Renal pelvis (tissue), 12 donors: ENCODE measurements around the gene LNP1. TPM values are rescaled to one million over a fixed set of nuclear protein-coding genes. Genes with fewer than 3 reads are reported as not detected.
A peak's percentile ranks its signal among the peaks of the same experiment; 100 is the strongest.
"Not testable (repeated sequence)": the region's sequence is repeated elsewhere in the genome, so short reads cannot be mapped to it uniquely, and the experiment has no call there.

Experiments
- DNase-seq: peaks from one replicate; pipeline ENCODE4 v3.0.0-alpha.2; 2013
- long read RNA-seq, 16 experiments: transcript quantifications; one replicate each; lab custom pipeline, GENCODE V29; 2026
- polyA plus RNA-seq, 3 donors: library from polyadenylated mRNA; unstranded; fragments of 120-200 nt; gene quantifications; one replicate each; pipeline ENCODE4 v1.2.1, GENCODE V29; 2013; ENCODE audit not compliant: insufficient read length in 3 of 3

LNP1 gene
- 1 to 10 TPM; 4.6 to 7.4 (median 6.7) TPM for polyA plus RNA-seq
- long read RNA-seq, donor 1, transcript LNP1-201 (4 exons, 2,210 nt): major isoform, 9 of 9 reads
- long read RNA-seq, donor 1, partial matches to known transcripts: 0 of 9 reads
- long read RNA-seq, donor 1, other reads (novel, unspliced or antisense): 0 of 9 reads
- long read RNA-seq, donor 2, partial matches to known transcripts: 0 of 2 reads
- long read RNA-seq, donor 2, other reads (novel, unspliced or antisense): 0 of 2 reads
- long read RNA-seq, donor 3, partial matches to known transcripts: 0 of 1 reads
- long read RNA-seq, donor 3, other reads (novel, unspliced or antisense): 0 of 1 reads
- long read RNA-seq, donor 4, partial matches to known transcripts: 0 of 1 reads
- long read RNA-seq, donor 4, other reads (novel, unspliced or antisense): 0 of 1 reads
- long read RNA-seq, donor 5, partial matches to known transcripts: 0 of 3 reads
- long read RNA-seq, donor 5, other reads (novel, unspliced or antisense): 0 of 3 reads
- long read RNA-seq, donor 6, partial matches to known transcripts: 0 of 2 reads
- long read RNA-seq, donor 6, other reads (novel, unspliced or antisense): 0 of 2 reads
- long read RNA-seq, donor 7, partial matches to known transcripts: 0 of 1 reads
- long read RNA-seq, donor 7, other reads (novel, unspliced or antisense): 0 of 1 reads
- long read RNA-seq, donor 8, partial matches to known transcripts: 0 of 2 reads
- long read RNA-seq, donor 8, other reads (novel, unspliced or antisense): 0 of 2 reads
- long read RNA-seq, donor 9, partial matches to known transcripts: 0 of 3 reads
- long read RNA-seq, donor 9, other reads (novel, unspliced or antisense): 0 of 3 reads
- long read RNA-seq, donor 10, partial matches to known transcripts: 0 of 2 reads
- long read RNA-seq, donor 10, other reads (novel, unspliced or antisense): 0 of 2 reads
- long read RNA-seq, donor 11, partial matches to known transcripts: 0 of 1 reads
- long read RNA-seq, donor 11, other reads (novel, unspliced or antisense): 0 of 1 reads
- long read RNA-seq, donor 12, partial matches to known transcripts: 0 of 2 reads
- long read RNA-seq, donor 12, other reads (novel, unspliced or antisense): 0 of 2 reads
- long read RNA-seq, donor 13, partial matches to known transcripts: 0 of 1 reads
- long read RNA-seq, donor 13, other reads (novel, unspliced or antisense): 0 of 1 reads
- long read RNA-seq, donor 14: 0 reads
- long read RNA-seq, donor 15, partial matches to known transcripts: 0 of 1 reads
- long read RNA-seq, donor 15, other reads (novel, unspliced or antisense): 0 of 1 reads
- long read RNA-seq, donor 16, partial matches to known transcripts: 0 of 4 reads
- long read RNA-seq, donor 16, other reads (novel, unspliced or antisense): 0 of 4 reads

GRCh38 chr3:100400780-100401673, at the start of gene LNP1, which contains the start of gene TOMM70:
TSS of gene LNP1 (plus strand) at chr3:100401539. CDS start at chr3:100429730, 28,191 bp downstream.
TSS of gene TOMM70 (minus strand) at chr3:100401089. CDS start at chr3:100400949, 140 bp downstream.
- peak; percentile 97 for DNase-seq

DNA sequence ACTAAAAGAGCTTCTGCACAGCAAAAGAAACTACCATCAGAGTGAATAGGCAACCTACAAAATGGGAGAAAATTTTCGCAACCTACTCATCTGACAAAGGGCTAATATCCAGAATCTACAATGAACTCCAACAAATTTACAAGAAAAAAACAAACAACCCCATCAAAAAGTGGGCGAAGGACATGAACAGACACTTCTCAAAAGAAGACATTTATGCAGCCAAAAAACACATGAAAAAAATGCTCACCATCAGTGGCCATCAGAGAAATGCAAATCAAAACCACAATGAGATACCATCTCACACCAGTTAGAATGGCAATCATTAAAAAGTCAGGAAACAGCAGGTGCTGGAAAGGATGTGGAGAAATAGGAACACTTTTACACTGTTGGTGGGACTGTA, 49.6 kb upstream of the LNP1 start:
- not testable (repeated sequence) for DNase-seq

GRCh38 chr3:100352296-100353231, 48.8 kb upstream of the LNP1 start:
- no peak for DNase-seq

- DNase-seq: no peak
Measured at GRCh38 chr3:100354850-100355249, 46.5 kb upstream of the LNP1 start.

GRCh38 chr3:100358413-100358812, 42.9 kb upstream of the LNP1 start:
- no peak for DNase-seq

DNA sequence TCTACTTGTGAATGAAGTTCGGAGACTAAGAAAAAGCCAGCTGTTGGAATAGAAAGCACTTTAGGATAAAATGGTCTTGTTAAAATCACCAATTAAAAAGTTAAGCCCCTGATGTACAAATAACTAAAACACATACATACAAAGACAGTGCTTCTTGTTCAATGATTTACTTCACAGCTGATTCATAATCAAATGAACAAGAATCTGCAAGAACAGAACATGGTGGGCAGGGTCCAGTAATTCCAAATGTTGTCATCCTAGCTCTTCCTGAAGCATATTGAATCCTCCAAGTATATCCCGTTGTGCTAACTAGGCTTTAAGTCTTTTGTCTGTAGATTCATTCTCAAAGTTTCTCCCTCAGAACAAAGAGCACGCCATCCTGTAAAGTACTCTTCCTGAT, 42.3 kb upstream of the LNP1 start:
- no peak for DNase-seq

DNA sequence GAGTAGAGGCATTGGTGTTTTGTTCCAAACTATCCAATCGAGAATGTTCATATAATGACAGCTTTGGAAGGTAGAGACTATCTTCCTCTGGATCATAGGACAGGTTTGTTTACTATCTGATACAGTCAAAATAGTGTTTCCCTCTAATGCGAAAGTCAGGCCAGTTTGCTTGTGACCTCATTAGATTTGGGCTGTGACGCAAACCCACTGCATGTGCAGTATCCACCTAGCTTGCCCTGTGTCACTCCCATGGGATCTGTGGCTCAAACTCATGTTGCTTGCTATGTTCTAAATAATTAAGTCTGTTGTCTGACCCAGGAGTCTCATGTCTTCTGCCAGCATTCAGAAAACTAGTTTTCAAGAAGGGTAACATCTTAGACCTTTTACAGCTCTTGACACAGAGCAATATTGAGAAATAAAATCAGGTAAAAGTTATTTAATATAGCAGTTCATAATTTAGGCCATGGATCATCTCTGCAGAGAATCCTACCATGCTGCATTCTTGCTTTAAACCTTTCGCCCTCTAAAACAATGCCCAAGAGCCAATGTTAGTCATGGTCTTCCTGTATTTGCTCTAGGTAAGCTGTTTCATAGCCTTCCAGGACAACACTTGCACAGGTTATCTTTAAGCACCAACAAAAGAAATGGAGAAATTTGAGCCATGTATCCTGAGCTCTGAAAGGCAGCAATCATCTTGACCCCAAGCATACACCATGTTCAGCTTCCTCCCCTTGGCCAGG, 40.4 kb upstream of the LNP1 start:
- DNase-seq: no peak

DNA sequence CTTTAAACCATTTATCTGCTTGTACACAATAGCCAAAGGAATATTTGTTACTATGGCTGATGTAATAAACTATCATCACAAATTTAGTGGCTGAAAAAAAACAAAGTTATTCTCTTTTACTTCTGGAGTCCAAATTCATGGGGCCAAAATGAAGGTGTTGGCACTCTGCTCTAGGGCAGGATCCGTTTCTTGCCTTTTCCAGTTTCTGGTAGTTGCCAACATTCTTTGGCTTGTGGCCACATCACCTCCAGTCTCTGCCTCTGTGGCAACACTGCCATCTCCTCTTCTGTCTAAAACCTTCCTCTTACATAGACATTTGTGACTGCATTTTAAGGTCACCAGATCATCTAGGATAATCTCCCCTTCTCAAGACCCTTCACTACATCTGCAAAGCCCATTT, 39.4 kb upstream of the LNP1 start:
- no peak for DNase-seq

DNA sequence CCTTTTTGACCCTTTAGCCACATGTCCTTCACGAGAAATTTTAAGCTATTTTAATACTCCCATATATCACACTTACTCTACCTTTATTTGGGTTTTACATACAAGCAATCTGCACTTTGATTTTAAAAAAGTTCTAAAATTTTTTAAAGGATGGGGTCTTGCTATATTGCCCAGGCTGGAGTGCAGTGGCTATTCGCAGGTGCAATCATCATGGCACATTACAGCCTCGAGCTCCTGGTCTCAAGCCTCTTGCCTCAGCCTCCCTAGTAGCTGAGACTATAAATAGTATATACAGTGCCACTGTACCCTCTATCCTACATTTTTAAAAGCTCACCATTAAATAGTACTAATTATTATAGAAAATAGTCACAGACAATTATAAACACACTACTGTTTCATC, 36.9 kb upstream of the LNP1 start:
- DNase-seq: no peak

GRCh38 chr3:100366424-100366823, 34.9 kb upstream of the LNP1 start:
- DNase-seq: no peak

- DNase-seq: no peak
Measured at GRCh38 chr3:100368441-100368840, 32.9 kb upstream of the LNP1 start.

DNA sequence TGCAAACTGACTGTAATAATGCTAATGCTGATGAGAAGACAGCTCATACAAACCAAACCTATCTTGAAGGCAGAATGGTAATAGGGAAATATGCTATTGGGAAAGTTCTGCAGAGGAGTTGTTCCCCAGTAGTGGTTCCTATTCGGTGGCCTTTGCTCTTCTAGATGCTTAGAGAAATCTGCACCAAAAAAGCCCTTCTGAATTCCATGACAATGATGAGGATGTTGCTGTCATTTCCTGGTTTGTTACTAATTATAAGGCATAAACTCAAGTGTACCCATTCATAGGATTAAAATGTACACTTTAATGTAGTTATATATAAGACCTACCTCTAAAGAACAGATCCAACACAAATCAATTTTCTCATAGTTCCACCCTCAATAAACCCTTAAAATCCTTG, 30.6 kb upstream of the LNP1 start:
- no peak for DNase-seq

DNA sequence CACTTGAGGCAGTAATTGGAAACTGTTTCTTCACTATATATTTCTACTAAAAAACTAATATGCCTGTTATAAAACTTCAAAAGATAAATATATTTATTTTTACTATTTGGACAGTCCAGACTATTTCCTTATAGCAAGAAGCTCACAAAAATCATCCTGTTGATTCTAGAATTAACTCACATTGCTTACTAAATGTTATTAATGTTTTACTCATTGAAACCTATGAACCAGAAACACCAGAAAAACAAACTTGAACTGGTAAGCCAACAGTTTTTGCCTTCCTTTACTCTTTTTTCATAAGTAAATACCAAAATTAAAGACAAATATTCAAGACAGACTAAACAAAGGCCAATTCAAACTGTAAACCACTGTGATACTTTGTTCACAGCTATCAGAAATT, 26.8 kb upstream of the LNP1 start:
- DNase-seq: no peak

- DNase-seq: no peak
Measured at GRCh38 chr3:100376301-100376700, 25.0 kb upstream of the LNP1 start.

DNA sequence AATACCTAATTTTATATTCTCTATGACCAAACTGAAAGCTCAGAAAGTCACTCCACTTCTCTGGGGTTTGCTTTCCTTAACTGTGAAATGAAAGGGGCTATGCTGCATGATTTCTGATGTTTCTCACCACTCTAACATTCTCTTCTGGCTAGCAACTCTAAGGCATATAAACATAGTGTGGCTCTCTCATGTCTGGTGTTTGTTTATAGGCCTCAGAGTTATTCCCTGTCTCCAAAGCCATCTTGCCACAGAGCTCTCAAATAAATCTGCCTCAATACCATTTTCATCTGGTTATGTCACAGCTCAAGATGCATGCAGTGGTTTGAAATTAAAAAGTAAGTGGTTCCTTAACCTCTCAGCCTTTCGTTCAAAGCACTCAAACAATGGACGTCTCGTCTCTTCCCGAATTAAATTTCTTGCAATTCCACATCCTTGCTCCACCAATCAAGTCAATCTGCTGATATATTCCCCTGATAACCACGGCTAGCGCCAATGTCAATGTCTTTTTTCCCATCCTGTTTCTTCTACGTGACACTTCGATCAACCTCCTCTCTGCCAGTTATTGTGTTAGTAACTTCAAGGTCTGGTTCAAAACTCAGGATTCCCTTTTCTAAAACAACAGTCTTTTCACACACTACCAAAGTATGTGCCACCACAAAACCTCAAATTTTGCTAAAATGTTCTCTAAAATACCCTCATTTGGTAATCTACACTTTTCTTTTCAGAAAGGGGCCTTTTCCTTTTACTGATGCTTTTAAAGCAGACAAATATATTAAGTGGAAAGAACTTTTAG, 16.4 kb upstream of the LNP1 start:
- no peak for DNase-seq

DNA sequence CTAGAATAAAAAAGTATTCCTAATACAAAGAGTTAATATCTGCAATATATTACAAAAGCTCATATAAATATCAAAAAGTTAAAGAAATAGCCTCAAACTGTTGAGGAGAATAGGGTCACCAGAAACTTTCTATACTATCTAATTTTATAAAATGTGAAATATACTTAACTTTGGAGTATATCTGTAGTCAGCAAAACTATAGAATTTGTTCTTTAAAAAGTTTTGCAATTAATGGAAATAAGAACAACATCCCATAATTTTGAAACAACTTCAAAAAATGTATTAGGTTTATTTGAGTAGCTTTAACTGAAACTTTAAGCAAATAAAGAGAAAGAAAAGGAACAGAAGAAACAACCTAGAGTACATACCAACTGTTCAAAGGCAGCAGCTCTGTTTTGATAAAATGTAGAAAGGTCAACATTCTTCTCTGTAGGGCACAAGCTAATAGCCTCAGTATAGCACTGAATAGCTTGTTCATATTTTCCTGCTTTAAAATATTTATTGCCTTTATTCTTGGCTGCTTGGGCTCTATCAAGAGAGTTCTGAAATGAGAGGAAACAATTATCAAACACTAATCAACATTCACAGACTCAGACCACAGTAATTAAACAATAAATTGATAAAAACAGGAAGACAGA, 14.8 kb upstream of the LNP1 start:
- DNase-seq: no peak

DNA sequence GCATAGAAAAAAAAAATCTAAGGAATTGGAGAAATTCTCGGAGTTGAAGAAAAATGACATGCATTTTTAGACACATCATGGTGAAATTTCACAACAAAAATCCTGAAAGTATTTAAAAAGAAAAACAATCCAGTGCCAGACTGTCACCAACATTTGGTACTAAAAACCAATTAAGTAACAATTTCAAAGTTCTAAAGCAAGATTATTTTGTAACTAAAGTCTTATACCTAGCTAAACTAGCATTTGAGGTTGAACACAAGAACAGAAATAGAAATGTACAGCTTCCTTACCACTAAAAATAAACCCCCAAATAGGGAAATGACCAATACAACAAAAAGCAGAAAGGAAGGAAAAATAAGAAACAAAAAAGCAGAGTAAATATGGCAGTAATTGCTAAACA, 12.3 kb upstream of the LNP1 start:
- no peak for DNase-seq
